Measurements from ENCODE around the gene INPP5B. TPM values are rescaled to one million over a fixed set of nuclear protein-coding genes. Genes with fewer than 3 reads are reported as not detected.

Gene INPP5B
- total RNA-seq, 1 experiment from 2014 or later = 21.5 TPM

DNA sequence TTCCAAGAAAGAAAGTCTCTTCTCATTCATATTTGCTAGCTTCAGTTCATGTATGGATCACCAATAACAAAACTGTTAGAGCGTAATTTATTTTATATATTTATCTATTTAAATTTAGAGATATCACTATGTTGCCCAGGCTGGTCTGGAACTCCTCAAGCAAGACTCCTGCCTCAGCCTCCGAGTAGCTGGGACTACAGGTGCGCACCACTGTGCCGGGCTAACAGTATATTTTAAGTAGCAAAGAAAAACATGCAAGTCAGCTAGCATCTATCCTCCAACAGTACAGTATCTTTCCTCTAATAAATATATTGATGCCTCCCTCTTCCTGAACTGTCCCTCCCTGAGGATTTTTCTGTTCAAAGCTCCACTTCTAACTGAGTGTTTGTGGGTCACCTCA lies 21.5 kb downstream of the INPP5B start:
- Mint-ChIP-seq H3K36me3 (ENCODE audit: insufficient read depth, unreplicated experiment) (peaks cover 2% of the 10 kb centered on the region), H3K4me3 (ENCODE audit: low read depth, unreplicated experiment) (no peak overlapping the region), H3K4me1 (ENCODE audit: low read depth, unreplicated experiment) (peaks cover 21% of the 10 kb centered on the region), H3K9me3 (ENCODE audit: low read depth, unreplicated experiment) (no peaks in the 10 kb centered on the region), H3K27me3 (ENCODE audit: unreplicated experiment) (no peaks in the 10 kb centered on the region), H3K27ac (ENCODE audit: unreplicated experiment) (peak overlapping the region; percentile 6)
- CTCF ChIA-PET = interaction anchor here (1.1 kb wide), 1 partner anchor 66 kb away, joined by 3 read pairs; no protein-coding TSS in a partner anchor
- no TSS peak for BruUV-seq (replicated peaks)
- DNase-seq = no peak
- TF ChIP-seq, protein P1, sequence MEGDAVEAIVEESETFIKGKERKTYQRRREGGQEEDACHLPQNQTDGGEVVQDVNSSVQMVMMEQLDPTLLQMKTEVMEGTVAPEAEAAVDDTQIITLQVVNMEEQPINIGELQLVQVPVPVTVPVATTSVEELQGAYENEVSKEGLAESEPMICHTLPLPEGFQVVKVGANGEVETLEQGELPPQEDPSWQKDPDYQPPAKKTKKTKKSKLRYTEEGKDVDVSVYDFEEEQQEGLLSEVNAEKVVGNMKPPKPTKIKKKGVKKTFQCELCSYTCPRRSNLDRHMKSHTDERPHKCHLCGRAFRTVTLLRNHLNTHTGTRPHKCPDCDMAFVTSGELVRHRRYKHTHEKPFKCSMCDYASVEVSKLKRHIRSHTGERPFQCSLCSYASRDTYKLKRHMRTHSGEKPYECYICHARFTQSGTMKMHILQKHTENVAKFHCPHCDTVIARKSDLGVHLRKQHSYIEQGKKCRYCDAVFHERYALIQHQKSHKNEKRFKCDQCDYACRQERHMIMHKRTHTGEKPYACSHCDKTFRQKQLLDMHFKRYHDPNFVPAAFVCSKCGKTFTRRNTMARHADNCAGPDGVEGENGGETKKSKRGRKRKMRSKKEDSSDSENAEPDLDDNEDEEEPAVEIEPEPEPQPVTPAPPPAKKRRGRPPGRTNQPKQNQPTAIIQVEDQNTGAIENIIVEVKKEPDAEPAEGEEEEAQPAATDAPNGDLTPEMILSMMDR (IDR thresholded peaks at IDR 0.05; ENCODE audit: unreplicated experiment) = no peak
- intact Hi-C loops (cut with micrococcal nuclease; ENCODE audit: unreplicated experiment) = no loop called here

DNA sequence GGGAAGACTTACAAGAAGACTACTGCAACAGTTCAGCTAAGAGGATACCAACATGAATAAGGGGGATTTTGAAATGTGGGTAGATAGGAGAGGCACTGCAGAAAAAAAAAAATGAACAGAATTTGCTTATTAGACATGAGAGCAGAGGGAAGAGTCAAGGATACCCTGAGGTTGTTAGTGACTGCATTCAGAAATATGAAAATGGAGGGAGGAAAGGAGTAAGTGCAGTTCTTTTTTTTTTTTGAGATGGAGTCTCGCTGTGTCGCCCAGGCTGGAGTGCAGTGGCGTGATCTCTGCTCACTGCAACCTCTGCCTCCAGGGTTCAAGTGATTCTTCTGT lies 23.3 kb downstream of the INPP5B start:
- no peaks in the 10 kb centered on the region for H3K36me3 Mint-ChIP-seq (ENCODE audit: insufficient read depth, unreplicated experiment)
- no TSS peak for BruUV-seq (replicated peaks)

DNA sequence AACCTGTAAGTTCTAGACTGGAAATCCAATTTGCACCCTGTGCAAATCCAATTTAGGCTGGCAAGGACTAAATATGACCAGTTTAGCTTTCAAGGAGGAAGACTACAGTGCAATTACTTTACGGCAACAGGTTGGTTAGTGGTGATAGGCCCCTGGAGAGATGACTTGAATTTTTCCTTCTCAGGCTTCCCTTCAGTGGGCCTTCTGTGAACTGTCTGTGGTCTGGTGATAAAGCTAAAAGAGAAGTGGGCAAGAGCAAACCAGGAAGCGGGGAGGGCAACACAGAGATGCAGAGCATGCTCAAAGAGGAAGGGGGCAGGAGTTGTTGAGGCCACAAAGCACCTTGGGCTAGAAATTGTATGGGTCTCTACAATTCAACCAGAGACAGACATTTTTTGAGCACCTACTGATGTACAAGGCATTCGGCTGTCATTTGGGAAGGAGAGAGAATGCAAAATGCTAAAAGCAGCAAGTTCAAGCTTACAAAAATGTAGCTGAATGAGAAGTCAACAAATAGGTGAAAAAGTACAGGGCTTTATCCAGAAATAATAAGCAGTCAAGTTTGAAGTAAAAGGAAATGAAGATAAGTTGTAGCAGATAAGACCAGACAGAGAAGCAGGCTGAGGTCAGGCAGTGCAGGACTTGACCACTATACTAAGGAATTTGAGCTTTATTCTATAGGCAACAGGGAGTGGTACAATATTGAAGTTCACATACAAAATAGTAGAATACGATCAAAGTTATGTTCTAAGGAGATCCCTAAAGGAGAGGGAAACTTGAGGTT lies 23.9 kb downstream of the INPP5B start:
- Mint-ChIP-seq H3K9me3 (ENCODE audit: low read depth, unreplicated experiment) (no peaks in the 10 kb centered on the region), H3K4me3 (ENCODE audit: low read depth, unreplicated experiment) (no peak overlapping the region), H3K36me3 (ENCODE audit: insufficient read depth, unreplicated experiment) (no peaks in the 10 kb centered on the region), H3K27me3 (ENCODE audit: unreplicated experiment) (no peaks in the 10 kb centered on the region), H3K27ac (ENCODE audit: unreplicated experiment) (no peak overlapping the region), H3K4me1 (ENCODE audit: low read depth, unreplicated experiment) (peaks cover 18% of the 10 kb centered on the region)
- CTCF ChIA-PET = interaction anchor here (0.6 to 1.2 kb wide), 2 partner anchors 9 to 45 kb away, joined by 3 read pairs; no protein-coding TSS in a partner anchor
- intact Hi-C loops (cut with micrococcal nuclease; ENCODE audit: unreplicated experiment) = no loop called here
- TF ChIP-seq, protein P1 (IDR thresholded peaks at IDR 0.05; ENCODE audit: unreplicated experiment) = no peak
- BruUV-seq (replicated peaks) = no TSS peak
- no peak for DNase-seq

More for the DNA sequence above, 23.3 kb downstream of the INPP5B start:
- Mint-ChIP-seq H3K27me3 (ENCODE audit: unreplicated experiment) (no peaks in the 10 kb centered on the region), H3K27ac (ENCODE audit: unreplicated experiment) (no peak overlapping the region), H3K4me1 (ENCODE audit: low read depth, unreplicated experiment) (peaks cover 18% of the 10 kb centered on the region), H3K9me3 (ENCODE audit: low read depth, unreplicated experiment) (no peaks in the 10 kb centered on the region), H3K4me3 (ENCODE audit: low read depth, unreplicated experiment) (no peak overlapping the region)
- intact Hi-C loops (cut with micrococcal nuclease; ENCODE audit: unreplicated experiment) = no loop called here
- no peak for DNase-seq
- CTCF ChIA-PET = interaction anchor here (1.2 kb wide), 1 partner anchor 8 kb away, joined by 3 read pairs; no protein-coding TSS in a partner anchor
- TF ChIP-seq, protein P1 (IDR thresholded peaks at IDR 0.05; ENCODE audit: unreplicated experiment) = no peak

DNA sequence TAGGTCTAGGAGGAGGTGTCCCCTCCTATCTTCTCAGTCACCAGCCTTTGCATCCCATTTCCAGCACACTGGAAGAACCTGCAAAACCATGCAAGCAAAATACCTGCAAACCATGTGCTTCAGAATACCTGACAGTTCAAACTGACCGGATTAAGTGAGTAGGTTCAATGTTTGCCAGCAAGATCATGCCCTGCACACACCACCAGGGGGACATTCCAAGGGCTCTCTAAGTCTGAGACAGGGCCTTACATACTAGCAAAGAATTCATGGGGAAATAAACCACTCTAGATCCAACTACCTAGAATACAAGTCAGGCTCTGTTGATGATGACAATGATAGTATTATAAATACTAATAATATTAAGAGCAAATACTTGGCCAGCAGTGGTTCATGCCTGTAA lies 27.6 kb downstream of the INPP5B start:
- Mint-ChIP-seq H3K4me3 (ENCODE audit: low read depth, unreplicated experiment) (no peak overlapping the region), H3K9me3 (ENCODE audit: low read depth, unreplicated experiment) (no peaks in the 10 kb centered on the region), H3K27me3 (ENCODE audit: unreplicated experiment) (no peaks in the 10 kb centered on the region), H3K4me1 (ENCODE audit: low read depth, unreplicated experiment) (no peaks in the 10 kb centered on the region), H3K27ac (ENCODE audit: unreplicated experiment) (no peak overlapping the region), H3K36me3 (ENCODE audit: insufficient read depth, unreplicated experiment) (no peaks in the 10 kb centered on the region)
- no TSS peak for BruUV-seq (replicated peaks)
- DNase-seq = peak; percentile 24
- CTCF ChIA-PET = interaction anchor here (0.7 kb wide), 1 partner anchor 84 kb away, joined by 3 read pairs; no protein-coding TSS in a partner anchor
- TF ChIP-seq, protein P1 (IDR thresholded peaks at IDR 0.05; ENCODE audit: unreplicated experiment) = peak; percentile 35
- intact Hi-C loops (cut with micrococcal nuclease; ENCODE audit: unreplicated experiment) = no loop called here

Data from Calu3 (cell line).